ENCODE data around the gene AKR1A1.

Gene AKR1A1

GRCh38 chr1:45619149-45619921 is 68.7 kb downstream of the AKR1A1 start:
- peaks cover 32% of the 10 kb centered on the region for H3K36me3 ChIP-seq (ENCODE audit: control insufficient read depth, insufficient read depth, low read length)

More at GRCh38 chr1:45619149-45619921, 68.7 kb downstream of the AKR1A1 start:
- Histone ChIP-seq H3K4me3 (replicated peaks; ENCODE audit: low read depth, low read length) (no peak overlapping the region), H3K27me3 (replicated peaks; ENCODE audit: control insufficient read depth, insufficient read depth, low read length) (no peaks in the 10 kb centered on the region)
- TF ChIP-seq CTCF (IDR thresholded peaks at IDR 0.05; ENCODE audit: insufficient read depth, low read length, poor library complexity, severe bottlenecking), result no peak
- DNase-seq (ENCODE audit: extremely low read depth, insufficient read length), result no peak

All from GM06990 (cell line).